Activated CD8-positive, alpha-beta memory T cell treated with anti-CD3 and anti-CD28 coated beads for 1 hour (primary cell): Measurements from ENCODE around the gene LRTM2.
A peak's percentile ranks its signal among the peaks of the same experiment; 100 is the strongest.

Experiments
- DNase-seq, 2 donors: peaks; one replicate each; pipeline ENCODE4 v3.0.0-alpha.2; 2020; ENCODE audit warnings: low read depth in 1 of 2; ENCODE audit errors: extremely low read depth in 1 of 2

The LRTM2 gene

DNA sequence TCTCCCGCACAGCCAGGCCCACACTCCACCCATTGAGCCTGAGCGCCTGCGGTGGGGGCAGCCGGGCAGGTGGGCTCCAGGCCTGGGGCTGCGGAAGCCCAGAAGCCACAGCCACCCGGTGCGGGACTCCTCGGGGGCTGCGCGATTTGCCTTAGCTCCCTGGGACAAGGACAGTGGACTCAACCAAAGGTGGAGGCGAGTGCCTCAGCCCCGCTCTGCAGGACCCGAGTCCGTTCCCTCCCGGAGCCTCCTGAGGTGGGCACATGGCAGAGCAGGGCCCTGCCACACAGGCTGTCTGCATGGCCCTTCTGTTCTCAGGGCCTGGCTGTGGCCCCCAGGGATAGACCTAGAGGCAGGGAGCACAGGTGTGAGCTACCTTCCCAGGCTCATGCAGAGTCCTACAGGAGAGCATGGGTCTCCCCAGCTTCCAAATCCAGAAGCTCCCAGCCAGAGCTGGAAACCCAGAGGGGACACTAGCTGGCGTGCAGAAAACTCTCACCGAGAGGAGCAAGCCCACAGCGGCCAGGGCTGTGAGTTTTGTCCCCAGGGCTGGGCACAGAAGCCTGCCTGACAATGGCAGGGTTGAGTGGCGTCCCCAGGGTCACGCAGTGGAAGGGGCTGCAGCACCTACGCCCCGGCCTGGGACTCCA lies 22.2 kb upstream of the LRTM2 start:
- no peak for DNase-seq

GRCh38 chr12:1798641-1799020 lies 21.7 kb upstream of the LRTM2 start:
- no peak for DNase-seq

DNA sequence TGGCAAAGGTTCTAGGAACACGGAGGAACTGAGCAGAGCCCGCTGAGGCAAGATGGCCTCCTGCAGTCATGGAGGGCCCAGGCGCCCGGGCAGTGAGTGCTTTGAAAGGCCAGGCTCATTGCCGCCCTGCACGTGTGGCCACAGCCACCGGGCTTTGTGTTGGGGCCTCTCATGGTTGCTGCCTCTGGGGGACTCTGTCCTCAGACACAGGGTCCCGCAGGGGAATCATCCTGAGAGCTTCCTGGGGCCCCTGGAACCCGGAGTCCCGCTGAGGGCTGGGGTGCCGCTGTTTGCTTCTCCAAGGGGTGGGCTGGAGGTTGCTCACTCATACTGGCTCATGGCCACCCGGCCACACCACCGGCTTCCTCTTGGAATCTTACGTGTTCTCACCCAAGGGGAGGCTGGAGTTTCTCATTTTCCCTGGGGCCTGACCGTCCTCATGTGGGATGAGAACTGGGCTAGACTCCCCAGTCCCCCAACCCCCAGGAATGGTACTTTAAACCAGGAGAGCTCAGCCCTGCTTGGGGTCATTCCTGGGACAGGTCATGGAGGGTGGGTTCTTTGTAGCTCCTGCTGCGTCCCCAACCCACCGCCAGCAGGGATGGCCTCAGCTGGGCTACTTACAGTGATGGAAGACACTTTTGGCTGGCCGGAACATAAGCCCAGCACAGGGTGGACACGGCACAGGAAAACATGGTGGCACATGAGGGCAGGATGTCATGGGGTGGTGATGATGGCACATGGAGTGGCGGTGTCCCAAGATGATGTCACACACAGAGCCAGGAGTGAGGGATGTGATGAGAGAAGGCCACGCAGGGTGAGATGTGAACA lies 21.1 kb upstream of the LRTM2 start:
- DNase-seq = no peak

DNA sequence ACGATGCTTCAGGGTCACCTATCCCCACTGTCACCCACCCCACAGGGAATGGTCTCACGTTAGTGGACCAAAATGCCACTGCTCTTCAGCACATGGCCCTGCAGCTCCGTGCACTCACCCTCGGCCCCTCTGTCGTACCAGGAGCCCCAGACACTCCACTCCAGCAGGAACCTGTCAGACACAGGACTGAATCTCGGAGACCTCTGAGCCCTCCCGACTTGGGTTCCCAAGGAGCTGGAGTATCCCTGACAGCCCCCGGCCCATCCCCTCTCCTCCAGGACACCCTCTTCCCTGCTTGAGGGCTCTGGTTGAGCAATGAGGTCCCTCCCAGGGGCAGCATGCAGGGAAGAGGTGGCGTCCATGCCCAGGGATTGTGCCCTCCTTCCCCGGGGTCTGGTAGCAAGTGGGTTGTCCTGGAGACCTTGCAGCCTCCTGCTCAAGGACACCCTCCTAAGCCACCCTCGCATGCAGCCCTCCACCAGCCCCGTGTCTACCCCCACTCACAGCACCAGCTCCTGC lies 20.4 kb upstream of the LRTM2 start:
- DNase-seq = no peak

- DNase-seq = no peak
Measured at GRCh38 chr12:1800401-1801302, 19.7 kb upstream of the LRTM2 start.

DNA sequence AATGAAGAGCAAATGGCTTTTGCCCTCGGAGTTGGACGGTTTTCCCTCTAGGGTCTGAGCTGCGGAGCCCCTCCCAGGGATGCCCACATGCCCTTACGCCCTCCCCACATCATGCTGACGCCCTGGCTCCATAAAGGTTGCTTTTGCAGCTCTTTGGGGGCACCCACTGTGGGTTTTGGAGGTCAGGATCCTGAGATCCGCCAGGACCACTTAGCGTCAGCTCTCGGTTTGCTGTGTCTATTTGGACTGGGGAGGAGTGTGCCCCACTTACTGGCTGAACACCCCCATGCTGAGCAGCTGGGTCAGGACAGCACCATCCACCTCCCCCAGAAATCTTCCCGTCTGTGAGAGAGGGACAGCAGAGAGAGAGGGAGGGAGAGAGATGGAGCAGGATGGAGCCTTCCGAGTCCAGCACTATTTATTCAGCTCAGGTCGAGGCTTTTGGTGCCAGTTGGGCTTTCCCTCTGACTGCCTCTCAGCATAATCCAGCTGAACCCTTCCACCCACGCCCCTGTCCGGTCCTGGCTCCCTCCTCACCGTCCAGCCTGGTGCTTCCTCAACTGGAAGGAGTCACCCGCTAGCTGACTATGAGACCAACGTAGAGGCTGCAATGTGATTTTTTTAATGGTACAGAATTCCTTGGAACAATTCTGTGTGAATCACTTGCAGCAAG lies 18.9 kb upstream of the LRTM2 start:
- DNase-seq = no peak

DNA sequence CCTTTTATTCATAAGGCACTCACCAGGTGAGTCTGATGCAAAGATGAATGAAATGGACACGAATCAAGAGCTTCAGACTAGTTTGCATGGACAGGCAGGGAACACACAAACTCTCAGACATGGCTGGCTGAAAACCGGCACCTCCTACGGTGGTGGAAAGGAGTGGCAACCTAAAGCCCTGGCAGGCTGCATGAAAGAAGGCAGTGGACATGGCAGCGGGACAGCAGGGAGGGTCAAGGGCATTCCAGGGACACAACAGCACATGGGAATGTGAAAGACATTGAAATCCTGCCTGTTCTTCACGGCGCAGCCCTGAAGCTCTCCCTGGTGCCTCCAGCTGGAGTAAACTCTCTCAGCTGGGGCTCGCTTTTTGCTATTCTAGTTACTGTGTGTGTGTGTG lies 16.6 kb upstream of the LRTM2 start:
- DNase-seq = no peak

- DNase-seq = peak; percentile 68 to 74
Measured at GRCh38 chr12:1804545-1805332, 15.6 kb upstream of the LRTM2 start.

DNA sequence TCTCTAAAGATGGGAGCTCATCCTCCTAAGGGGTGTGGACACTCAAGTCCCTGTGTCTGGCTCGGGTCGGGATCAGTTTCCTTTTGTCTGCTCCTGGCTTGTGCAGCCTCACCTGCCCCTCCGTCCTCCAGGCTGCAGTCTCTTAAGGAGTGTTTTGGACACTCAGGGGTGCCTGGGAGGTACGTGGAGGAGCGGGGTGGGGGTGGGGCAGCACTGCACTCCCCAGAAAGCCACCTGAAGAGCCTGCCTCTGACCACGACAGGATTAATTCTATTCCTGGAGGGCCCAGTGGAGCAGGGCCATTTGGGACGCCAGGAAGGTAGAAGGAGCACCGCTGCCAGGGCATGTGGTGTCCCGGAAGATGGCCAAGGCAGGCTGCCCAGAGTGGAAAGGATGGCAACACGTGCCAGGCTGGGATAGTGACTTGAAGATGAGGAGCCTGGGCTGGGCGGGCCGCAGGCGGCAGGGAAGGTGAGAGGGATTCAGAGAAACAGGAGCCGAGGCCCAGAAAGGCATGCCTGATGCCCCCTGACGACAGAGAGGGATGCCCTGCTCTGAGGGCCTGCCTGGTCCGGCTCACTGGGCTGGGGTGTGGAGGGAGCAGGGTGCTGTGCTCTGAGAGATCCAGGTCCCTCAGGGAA lies 14.8 kb upstream of the LRTM2 start:
- no peak for DNase-seq

DNA sequence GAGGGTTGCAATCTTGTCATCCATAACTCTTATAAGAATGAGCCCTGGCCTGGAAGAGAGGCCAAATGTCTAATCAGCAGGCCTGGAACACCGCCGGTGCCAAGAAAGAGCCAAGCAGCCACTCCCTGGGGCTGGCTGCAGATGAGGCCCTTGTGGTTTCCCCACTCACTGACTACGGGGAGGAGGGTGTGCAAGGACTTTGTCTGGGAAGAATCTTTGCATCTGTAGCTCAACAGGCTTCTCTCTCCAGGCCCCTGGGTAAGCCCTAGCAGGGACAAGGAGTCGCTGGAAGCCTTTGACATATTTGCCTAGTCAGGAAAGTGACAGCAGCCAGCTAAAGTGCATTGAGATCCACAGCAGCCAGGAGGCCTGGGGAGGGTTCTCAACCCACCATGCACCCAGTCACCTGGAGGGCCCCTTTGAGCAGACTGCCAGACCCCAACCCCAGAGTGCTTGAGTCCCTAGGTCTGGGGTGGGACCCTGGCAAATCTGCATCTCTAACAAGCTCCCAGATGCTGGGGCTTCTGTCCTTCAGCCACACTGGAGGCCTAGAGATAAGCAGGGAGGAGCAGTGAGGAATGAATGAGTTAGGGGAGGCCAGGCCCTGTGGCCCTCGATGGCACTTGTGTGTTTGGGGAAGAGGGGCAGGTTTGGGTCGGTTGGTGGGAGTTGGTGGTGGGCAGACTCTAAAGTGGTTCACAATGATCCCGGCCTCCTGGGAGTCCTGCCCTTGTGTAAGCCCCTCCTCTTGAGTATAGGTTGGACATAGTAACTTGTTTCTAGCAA lies 13.9 kb upstream of the LRTM2 start:
- no peak for DNase-seq

- DNase-seq = no peak
Measured at GRCh38 chr12:1807087-1807860, 13.1 kb upstream of the LRTM2 start.

GRCh38 chr12:1808036-1808797 lies 12.1 kb upstream of the LRTM2 start:
- DNase-seq = no peak

GRCh38 chr12:1808798-1809480 lies 11.4 kb upstream of the LRTM2 start:
- no peak for DNase-seq

DNA sequence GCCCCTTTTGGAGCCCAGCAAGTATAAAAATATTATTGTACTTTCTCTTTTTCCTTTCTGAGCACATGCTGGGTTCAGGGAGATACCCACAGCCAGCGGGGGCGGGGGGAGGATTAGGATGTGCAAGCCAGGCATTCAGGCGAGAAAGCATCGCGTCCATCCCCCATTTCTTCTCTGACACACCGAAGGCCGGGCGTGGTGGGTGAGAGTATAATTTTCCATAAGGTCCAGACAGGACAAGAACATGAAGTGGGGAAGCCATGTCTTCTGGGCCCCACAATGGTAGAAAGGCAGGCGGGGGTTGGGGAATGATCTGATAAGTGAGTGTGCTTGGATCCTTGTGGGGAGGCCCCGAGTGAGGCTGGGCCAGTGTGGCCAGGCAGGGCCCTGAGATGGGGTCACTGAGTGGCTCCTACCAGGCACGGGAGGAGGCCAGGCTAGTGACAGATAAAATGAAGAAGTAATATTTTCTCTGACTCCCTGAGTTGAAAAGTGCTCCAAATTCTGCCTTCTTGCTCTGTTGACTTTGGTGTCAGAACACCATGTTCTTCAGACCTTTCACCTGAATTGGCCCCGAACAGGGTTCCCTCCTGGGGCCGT lies 10.7 kb upstream of the LRTM2 start:
- no peak for DNase-seq

GRCh38 chr12:1810201-1810930 lies 10.0 kb upstream of the LRTM2 start:
- DNase-seq = no peak

- no peak for DNase-seq
Measured at GRCh38 chr12:1810931-1811280, 9.5 kb upstream of the LRTM2 start.
